ENCODE measurements around the gene ADAMTS18.

Gene ADAMTS18

GRCh38 chr16:77336637-77337036 lies 98.2 kb downstream of the ADAMTS18 start:
- no peak for DNase-seq (ENCODE audit: insufficient read length)
- FAIRE-seq = no peak
- no peak for TF ChIP-seq POLR2AphosphoS5 (IDR thresholded peaks at IDR 0.05; ENCODE audit: low read depth, low read length)
- TF ChIP-seq TAF1 (IDR thresholded peaks at IDR 0.05; ENCODE audit: borderline replicate concordance, low read depth, low read length) = no peak
- no peak for TF ChIP-seq POLR2A (IDR thresholded peaks at IDR 0.05; ENCODE audit: low read depth, low read length)

GRCh38 chr16:77335652-77336234 lies 99.1 kb downstream of the ADAMTS18 start:
- no peak for FAIRE-seq

GRCh38 chr16:77332792-77333191 lies 102.0 kb downstream of the ADAMTS18 start:
- no peak for DNase-seq (ENCODE audit: insufficient read length)
- TF ChIP-seq POLR2A (IDR thresholded peaks at IDR 0.05; ENCODE audit: low read depth, low read length) (no peak), POLR2AphosphoS5 (IDR thresholded peaks at IDR 0.05; ENCODE audit: low read depth, low read length) (no peak), TAF1 (IDR thresholded peaks at IDR 0.05; ENCODE audit: borderline replicate concordance, low read depth, low read length) (no peak)
- FAIRE-seq = no peak

More at GRCh38 chr16:77335652-77336234, 99.1 kb downstream of the ADAMTS18 start:
- DNase-seq (ENCODE audit: insufficient read length) = no peak
- TF ChIP-seq TAF1 (IDR thresholded peaks at IDR 0.05; ENCODE audit: borderline replicate concordance, low read depth, low read length) (no peak), POLR2A (IDR thresholded peaks at IDR 0.05; ENCODE audit: low read depth, low read length) (no peak), POLR2AphosphoS5 (IDR thresholded peaks at IDR 0.05; ENCODE audit: low read depth, low read length) (no peak)

GRCh38 chr16:77331802-77332586 lies 102.8 kb downstream of the ADAMTS18 start:
- no peak for FAIRE-seq
- TF ChIP-seq POLR2A (IDR thresholded peaks at IDR 0.05; ENCODE audit: low read depth, low read length) (no peak), POLR2AphosphoS5 (IDR thresholded peaks at IDR 0.05; ENCODE audit: low read depth, low read length) (no peak), TAF1 (IDR thresholded peaks at IDR 0.05; ENCODE audit: borderline replicate concordance, low read depth, low read length) (no peak)
- no peak for DNase-seq (ENCODE audit: insufficient read length)

- DNase-seq (ENCODE audit: insufficient read length) = no peak
- TF ChIP-seq POLR2A (IDR thresholded peaks at IDR 0.05; ENCODE audit: low read depth, low read length) = no peak
- no peak for TF ChIP-seq POLR2AphosphoS5 (IDR thresholded peaks at IDR 0.05; ENCODE audit: low read depth, low read length)
- TF ChIP-seq TAF1 (IDR thresholded peaks at IDR 0.05; ENCODE audit: borderline replicate concordance, low read depth, low read length) = no peak
- no peak for FAIRE-seq
Observed at GRCh38 chr16:77331043-77331442, 103.8 kb downstream of the ADAMTS18 start.

- no peak for TF ChIP-seq TAF1 (IDR thresholded peaks at IDR 0.05; ENCODE audit: borderline replicate concordance, low read depth, low read length)
- TF ChIP-seq POLR2AphosphoS5 (IDR thresholded peaks at IDR 0.05; ENCODE audit: low read depth, low read length) = no peak
- no peak for TF ChIP-seq POLR2A (IDR thresholded peaks at IDR 0.05; ENCODE audit: low read depth, low read length)
- DNase-seq (ENCODE audit: insufficient read length) (no peak), FAIRE-seq (no peak)
Observed at GRCh38 chr16:77330332-77331042, 104.3 kb downstream of the ADAMTS18 start.

GRCh38 chr16:77328768-77329167 lies 106.1 kb downstream of the ADAMTS18 start:
- DNase-seq (ENCODE audit: insufficient read length) (no peak), FAIRE-seq (no peak)
- TF ChIP-seq POLR2A (IDR thresholded peaks at IDR 0.05; ENCODE audit: low read depth, low read length) (no peak), POLR2AphosphoS5 (IDR thresholded peaks at IDR 0.05; ENCODE audit: low read depth, low read length) (no peak), TAF1 (IDR thresholded peaks at IDR 0.05; ENCODE audit: borderline replicate concordance, low read depth, low read length) (no peak)

GRCh38 chr16:77328274-77328673 lies 106.6 kb downstream of the ADAMTS18 start:
- TF ChIP-seq TAF1 (IDR thresholded peaks at IDR 0.05; ENCODE audit: borderline replicate concordance, low read depth, low read length) = no peak
- TF ChIP-seq POLR2A (IDR thresholded peaks at IDR 0.05; ENCODE audit: low read depth, low read length) = no peak
- no peak for TF ChIP-seq POLR2AphosphoS5 (IDR thresholded peaks at IDR 0.05; ENCODE audit: low read depth, low read length)
- FAIRE-seq = no peak
- no peak for DNase-seq (ENCODE audit: insufficient read length)

GRCh38 chr16:77327717-77328116 lies 107.1 kb downstream of the ADAMTS18 start:
- DNase-seq (ENCODE audit: insufficient read length) (no peak), FAIRE-seq (no peak)
- TF ChIP-seq POLR2AphosphoS5 (IDR thresholded peaks at IDR 0.05; ENCODE audit: low read depth, low read length) (no peak), POLR2A (IDR thresholded peaks at IDR 0.05; ENCODE audit: low read depth, low read length) (no peak), TAF1 (IDR thresholded peaks at IDR 0.05; ENCODE audit: borderline replicate concordance, low read depth, low read length) (no peak)

- no peak for TF ChIP-seq TAF1 (IDR thresholded peaks at IDR 0.05; ENCODE audit: borderline replicate concordance, low read depth, low read length)
- no peak for TF ChIP-seq POLR2AphosphoS5 (IDR thresholded peaks at IDR 0.05; ENCODE audit: low read depth, low read length)
- no peak for TF ChIP-seq POLR2A (IDR thresholded peaks at IDR 0.05; ENCODE audit: low read depth, low read length)
- DNase-seq (ENCODE audit: insufficient read length) (no peak), FAIRE-seq (no peak)
Observed at GRCh38 chr16:77324729-77325128, 110.1 kb downstream of the ADAMTS18 start.

GRCh38 chr16:77323695-77324094 lies 111.1 kb downstream of the ADAMTS18 start:
- FAIRE-seq (no peak), DNase-seq (ENCODE audit: insufficient read length) (no peak)
- TF ChIP-seq POLR2A (IDR thresholded peaks at IDR 0.05; ENCODE audit: low read depth, low read length) = no peak
- no peak for TF ChIP-seq TAF1 (IDR thresholded peaks at IDR 0.05; ENCODE audit: borderline replicate concordance, low read depth, low read length)
- no peak for TF ChIP-seq POLR2AphosphoS5 (IDR thresholded peaks at IDR 0.05; ENCODE audit: low read depth, low read length)
